OCI-LY3 (cell line): Measurements from ENCODE around the gene STK32A.

ENCODE experiments used
- CTCF ChIP-seq: fragments of 200-600, 300-600 bp; sonication (generic); IDR thresholded peaks from 2 replicates; pipeline ENCODE4 v1.5.1; 2014; ENCODE audit warnings: antibody characterized with exemption, low read length, low read depth
- EZH2phosphoT487 ChIP-seq: fragments of 200-600 bp; shearing (Covaris generic); IDR thresholded peaks from 2 replicates; pipeline ENCODE4 v1.6.1; 2018; ENCODE audit warnings: antibody characterized with exemption, mixed run types, low read depth

- TF ChIP-seq CTCF (no peak), EZH2phosphoT487 (no peak)
Measured at GRCh38 chr5:147384346-147385193, 149.7 kb downstream of the STK32A start.
